ENCODE data around the gene P3H3. TPM values are rescaled to one million over a fixed set of nuclear protein-coding genes. Genes with fewer than 3 reads are reported as not detected.

The P3H3 gene
- total and polyA plus RNA-seq, 2 donors (not counting 3 experiments of a cell fraction or from before 2014, with no cell fraction given) = 75.9 to 76.5 TPM

DNA sequence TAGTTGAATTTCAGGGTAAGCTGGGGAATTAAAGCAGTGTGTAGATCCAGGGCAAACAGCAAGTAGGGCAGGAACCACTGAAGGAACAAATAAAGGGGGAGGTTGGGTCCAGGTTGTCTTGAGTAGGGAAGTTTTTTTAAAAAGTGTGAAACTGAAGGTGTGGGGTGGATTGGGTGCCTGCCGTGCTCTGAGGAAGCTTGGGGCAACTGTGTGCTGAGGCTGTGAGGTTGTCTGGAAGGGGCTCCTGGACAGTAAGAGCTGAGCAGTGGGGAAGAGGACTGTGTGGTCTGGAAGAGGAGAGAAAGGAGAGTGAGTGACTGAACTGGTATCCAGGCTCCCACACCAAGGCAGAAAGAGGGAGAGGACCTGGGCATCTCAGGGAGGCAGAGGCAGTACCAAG, 17.4 kb upstream of the P3H3 start:
- CTCF ChIA-PET = interaction anchor here (1.0 to 1.1 kb wide), 2 partner anchors 44 to 58 kb away, joined by 3 to 6 read pairs; partner anchors contain the start of gene MLF2

DNA sequence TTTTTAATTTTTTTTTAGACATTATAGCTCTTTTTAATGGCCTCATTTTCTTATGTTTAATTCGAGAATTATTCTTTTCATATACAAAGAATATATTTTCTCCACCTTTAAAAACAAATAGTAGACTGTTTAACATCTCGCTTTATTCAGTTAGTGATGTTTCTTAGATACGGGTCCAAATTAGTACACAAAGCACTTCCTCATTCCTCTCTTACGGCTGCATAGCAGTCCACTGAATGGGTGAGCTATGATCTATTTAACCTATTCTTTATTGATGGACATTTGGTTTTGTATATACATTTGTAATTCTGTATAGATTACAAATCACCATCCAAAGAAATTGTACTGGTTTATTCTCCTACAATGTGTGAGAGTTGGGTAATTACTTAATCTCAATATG, 14.8 kb upstream of the P3H3 start:
- Histone ChIP-seq H3K36me3 (ENCODE audit: control insufficient read depth in 2 of 2, extremely low read depth in 1 of 2, insufficient read depth in 2 of 2, low read length in 2 of 2) (no peaks in the 10 kb centered on the region), H3K79me2 (ENCODE audit: control insufficient read depth, insufficient read depth, low read length) (no peaks in the 10 kb centered on the region), H3K4me3 (replicated peaks in 1 of 3; ENCODE audit: insufficient read depth in 1 of 3, low read depth in 1 of 3, low read length in 3 of 3) (no peak overlapping the region), H2AFZ (ENCODE audit: low read depth, low read length) (no peak overlapping the region), H4K20me1 (replicated peaks; ENCODE audit: control insufficient read depth, extremely low read depth, insufficient read depth, low read length) (no peaks in the 10 kb centered on the region), H3K4me2 (ENCODE audit: insufficient read depth, low read length) (no peak overlapping the region), H3K9ac (replicated peaks; ENCODE audit: extremely low read depth, insufficient read depth, low read length) (no peak overlapping the region), H3K27me3 (ENCODE audit: control insufficient read depth in 2 of 2, insufficient read depth in 2 of 2, low read length in 2 of 2) (peaks cover 0 to 11% of the 10 kb centered on the region in 2 experiments), H3K27ac (ENCODE audit: insufficient read depth, low read depth, low read length) (no peak overlapping the region), H3K9me3 (replicated peaks; ENCODE audit: control insufficient read depth, insufficient read depth, low read length) (no peaks in the 10 kb centered on the region), H3K4me1 (ENCODE audit: control insufficient read depth, extremely low read depth, insufficient read depth, low read length) (no peaks in the 10 kb centered on the region), H3K9me1 (replicated peaks; ENCODE audit: control insufficient read depth, extremely low read depth, insufficient read depth, low read length) (no peaks in the 10 kb centered on the region)
- FAIRE-seq (no peak), DNase-seq (ENCODE audit: low read depth, low spot score) (no peak)
- no TSS peak for BruUV-seq (replicated peaks)
- ChIA-PET POLR2A (no interaction called here), CTCF (interaction anchor here (0.9 to 2.7 kb wide), 6 partner anchors 8 to 47 kb away, joined by 3 to 11 read pairs (median 5); partner anchors contain the start of genes GPR162 and PTMS)
- intact Hi-C loops (cut with micrococcal nuclease) (no loop called here), dilution Hi-C loops (cut with MboI; ENCODE audit: extremely low pct_ligation_motif_present, low sequenced_read_pairs) (no loop called here)
- TF ChIP-seq, protein P1, sequence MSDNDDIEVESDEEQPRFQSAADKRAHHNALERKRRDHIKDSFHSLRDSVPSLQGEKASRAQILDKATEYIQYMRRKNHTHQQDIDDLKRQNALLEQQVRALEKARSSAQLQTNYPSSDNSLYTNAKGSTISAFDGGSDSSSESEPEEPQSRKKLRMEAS (IDR thresholded peaks at IDR 0.05; ENCODE audit: insufficient read depth, insufficient read length) = no peak
- no peak for TF ChIP-seq POLR2AphosphoS5 (IDR thresholded peaks at IDR 0.05; ENCODE audit: insufficient read depth, low read depth, low read length)
- TF ChIP-seq POLR2A (IDR thresholded peaks at IDR 0.05; ENCODE audit: low read depth, low read length) = no peak
- no peak for TF ChIP-seq FOS (IDR thresholded peaks at IDR 0.05; ENCODE audit: borderline replicate concordance, insufficient read depth, low read length)
- TF ChIP-seq, protein P2, sequence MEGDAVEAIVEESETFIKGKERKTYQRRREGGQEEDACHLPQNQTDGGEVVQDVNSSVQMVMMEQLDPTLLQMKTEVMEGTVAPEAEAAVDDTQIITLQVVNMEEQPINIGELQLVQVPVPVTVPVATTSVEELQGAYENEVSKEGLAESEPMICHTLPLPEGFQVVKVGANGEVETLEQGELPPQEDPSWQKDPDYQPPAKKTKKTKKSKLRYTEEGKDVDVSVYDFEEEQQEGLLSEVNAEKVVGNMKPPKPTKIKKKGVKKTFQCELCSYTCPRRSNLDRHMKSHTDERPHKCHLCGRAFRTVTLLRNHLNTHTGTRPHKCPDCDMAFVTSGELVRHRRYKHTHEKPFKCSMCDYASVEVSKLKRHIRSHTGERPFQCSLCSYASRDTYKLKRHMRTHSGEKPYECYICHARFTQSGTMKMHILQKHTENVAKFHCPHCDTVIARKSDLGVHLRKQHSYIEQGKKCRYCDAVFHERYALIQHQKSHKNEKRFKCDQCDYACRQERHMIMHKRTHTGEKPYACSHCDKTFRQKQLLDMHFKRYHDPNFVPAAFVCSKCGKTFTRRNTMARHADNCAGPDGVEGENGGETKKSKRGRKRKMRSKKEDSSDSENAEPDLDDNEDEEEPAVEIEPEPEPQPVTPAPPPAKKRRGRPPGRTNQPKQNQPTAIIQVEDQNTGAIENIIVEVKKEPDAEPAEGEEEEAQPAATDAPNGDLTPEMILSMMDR (IDR thresholded peaks at IDR 0.05; ENCODE audit: extremely low read depth in 1 of 2, insufficient read depth in 1 of 2, low read depth in 1 of 2, low read length in 2 of 2) = no peak
- no peak for TF ChIP-seq JUN (IDR thresholded peaks at IDR 0.05; ENCODE audit: borderline replicate concordance, insufficient read depth, insufficient read length, low read depth)
- no peak for TF ChIP-seq GATA2 (IDR thresholded peaks at IDR 0.05; ENCODE audit: insufficient read depth, insufficient read length, low read depth, low read length)
- no peak for TF ChIP-seq EZH2 (IDR thresholded peaks at IDR 0.05; ENCODE audit: borderline replicate concordance, low read depth, low read length, severe bottlenecking)
- no peak for TF ChIP-seq MYC (IDR thresholded peaks at IDR 0.05; ENCODE audit: low read depth, low read length)

More for the DNA sequence above, 17.4 kb upstream of the P3H3 start:
- dilution Hi-C loops (cut with MboI; ENCODE audit: extremely low pct_ligation_motif_present, low sequenced_read_pairs) (no loop called here), intact Hi-C loops (cut with micrococcal nuclease) (no loop called here)
- no peak overlapping the region for H3K9ac ChIP-seq (replicated peaks; ENCODE audit: extremely low read depth, insufficient read depth, low read length)
- no peak overlapping the region for H3K4me3 ChIP-seq (replicated peaks in 1 of 3; ENCODE audit: insufficient read depth in 1 of 3, low read depth in 1 of 3, low read length in 3 of 3)
- no peaks in the 10 kb centered on the region for H3K36me3 ChIP-seq (ENCODE audit: control insufficient read depth in 2 of 2, extremely low read depth in 1 of 2, insufficient read depth in 2 of 2, low read length in 2 of 2)
- no peaks in the 10 kb centered on the region for H4K20me1 ChIP-seq (replicated peaks; ENCODE audit: control insufficient read depth, extremely low read depth, insufficient read depth, low read length)
- H3K9me3 ChIP-seq (replicated peaks; ENCODE audit: control insufficient read depth, insufficient read depth, low read length) = no peaks in the 10 kb centered on the region
- POLR2A ChIA-PET = no interaction called here
- H3K79me2 ChIP-seq (ENCODE audit: control insufficient read depth, insufficient read depth, low read length) = no peaks in the 10 kb centered on the region
- FAIRE-seq = no peak
- no peaks in the 10 kb centered on the region for H3K9me1 ChIP-seq (replicated peaks; ENCODE audit: control insufficient read depth, extremely low read depth, insufficient read depth, low read length)
- TF ChIP-seq EZH2 (IDR thresholded peaks at IDR 0.05; ENCODE audit: borderline replicate concordance, low read depth, low read length, severe bottlenecking) (no peak), MYC (IDR thresholded peaks at IDR 0.05; ENCODE audit: low read depth, low read length) (no peak), JUN (IDR thresholded peaks at IDR 0.05; ENCODE audit: borderline replicate concordance, insufficient read depth, insufficient read length, low read depth) (no peak), POLR2A (IDR thresholded peaks at IDR 0.05; ENCODE audit: low read depth, low read length) (no peak), GATA2 (IDR thresholded peaks at IDR 0.05; ENCODE audit: insufficient read depth, insufficient read length, low read depth, low read length) (no peak)
- TF ChIP-seq, protein P2 (IDR thresholded peaks at IDR 0.05; ENCODE audit: extremely low read depth in 1 of 2, insufficient read depth in 1 of 2, low read depth in 1 of 2, low read length in 2 of 2) = no peak
- no TSS peak for BruUV-seq (replicated peaks)
- H3K27me3 ChIP-seq (ENCODE audit: control insufficient read depth in 2 of 2, insufficient read depth in 2 of 2, low read length in 2 of 2) = peaks cover 0 to 11% of the 10 kb centered on the region in 2 experiments
- H3K4me1 ChIP-seq (ENCODE audit: control insufficient read depth, extremely low read depth, insufficient read depth, low read length) = no peaks in the 10 kb centered on the region
- H3K27ac ChIP-seq (ENCODE audit: insufficient read depth, low read depth, low read length) = no peak overlapping the region
- no peak overlapping the region for H3K4me2 ChIP-seq (ENCODE audit: insufficient read depth, low read length)
- H2AFZ ChIP-seq (ENCODE audit: low read depth, low read length) = no peak overlapping the region
- no peak for DNase-seq (ENCODE audit: low read depth, low spot score)

All from endothelial cell of umbilical vein (primary cell).